ENCODE measurements around the gene RXRG.

RXRG gene

GRCh38 chr1:165444897-165445370 is at the start of gene RXRG:
Gene RXRG (minus strand): TSS chr1:165445126. CDS start chr1:165444893, 233 bp downstream.
- TF ChIP-seq EZH2 (IDR thresholded peaks at IDR 0.05; ENCODE audit: borderline replicate concordance, low read length) (no peak), CTCF (IDR thresholded peaks at IDR 0.05; ENCODE audit: low read length) (no peak)
- no peak within 1 kb of the TSS for H3K9ac ChIP-seq (ENCODE audit: low read length)
- H3K9me2 ChIP-seq (ENCODE audit: low read depth, low read length), result no peaks in the 10 kb centered on the region
- no peaks in the 10 kb centered on the region for H3K9me3 ChIP-seq (ENCODE audit: low read length)
- H3K79me2 ChIP-seq (ENCODE audit: insufficient read depth, low read length), result no peaks in the 10 kb centered on the region
- no peaks in the 10 kb centered on the region for H3K27me3 ChIP-seq (ENCODE audit: insufficient read depth, low read length)
- H2AFZ ChIP-seq (ENCODE audit: low read length), result no peak within 1 kb of the TSS
- no peaks in the 10 kb centered on the region for H4K20me1 ChIP-seq (ENCODE audit: insufficient read depth, low read length)
- no peaks in the 10 kb centered on the region for H3F3A ChIP-seq (ENCODE audit: insufficient read depth, low read length)
- no peak within 1 kb of the TSS for H3K4me3 ChIP-seq (ENCODE audit: low read depth, low read length, poor library complexity, severe bottlenecking)
- H3K4me2 ChIP-seq (ENCODE audit: low read length), result no peak within 1 kb of the TSS
- H3K27ac ChIP-seq (ENCODE audit: low read depth, low read length, poor library complexity, severe bottlenecking), result no peak within 1 kb of the TSS
- no peaks in the 10 kb centered on the region for H3K36me3 ChIP-seq (ENCODE audit: insufficient read depth, low read length)
- no peaks in the 10 kb centered on the region for H3K4me1 ChIP-seq (ENCODE audit: insufficient read depth, low read length, severe bottlenecking)

GRCh38 chr1:165492845-165493373 is 48.0 kb upstream of the RXRG start:
- no peak overlapping the region for H2AFZ ChIP-seq (ENCODE audit: low read length)
- no peaks in the 10 kb centered on the region for H3K9me3 ChIP-seq (ENCODE audit: low read length)
- no peaks in the 10 kb centered on the region for H4K20me1 ChIP-seq (ENCODE audit: insufficient read depth, low read length)
- no peak overlapping the region for H3K27ac ChIP-seq (ENCODE audit: low read depth, low read length, poor library complexity, severe bottlenecking)
- H3K36me3 ChIP-seq (ENCODE audit: insufficient read depth, low read length), result no peaks in the 10 kb centered on the region
- no peaks in the 10 kb centered on the region for H3K27me3 ChIP-seq (ENCODE audit: insufficient read depth, low read length)
- no peaks in the 10 kb centered on the region for H3K9me2 ChIP-seq (ENCODE audit: low read depth, low read length)
- no peaks in the 10 kb centered on the region for H3K79me2 ChIP-seq (ENCODE audit: insufficient read depth, low read length)
- no peak overlapping the region for H3K4me3 ChIP-seq (ENCODE audit: low read depth, low read length, poor library complexity, severe bottlenecking)
- no peak overlapping the region for H3K4me2 ChIP-seq (ENCODE audit: low read length)
- no peak overlapping the region for H3K9ac ChIP-seq (ENCODE audit: low read length)
- H3K4me1 ChIP-seq (ENCODE audit: insufficient read depth, low read length, severe bottlenecking), result no peaks in the 10 kb centered on the region
- H3F3A ChIP-seq (ENCODE audit: insufficient read depth, low read length), result no peaks in the 10 kb centered on the region
- TF ChIP-seq EZH2 (IDR thresholded peaks at IDR 0.05; ENCODE audit: borderline replicate concordance, low read length) (no peak), CTCF (IDR thresholded peaks at IDR 0.05; ENCODE audit: low read length) (no peak)

- no peaks in the 10 kb centered on the region for H3K4me1 ChIP-seq (ENCODE audit: insufficient read depth, low read length, severe bottlenecking)
- H3K9ac ChIP-seq (ENCODE audit: low read length), result no peak overlapping the region
- no peak overlapping the region for H3K4me2 ChIP-seq (ENCODE audit: low read length)
- no peaks in the 10 kb centered on the region for H3K9me3 ChIP-seq (ENCODE audit: low read length)
- no peaks in the 10 kb centered on the region for H4K20me1 ChIP-seq (ENCODE audit: insufficient read depth, low read length)
- H3K36me3 ChIP-seq (ENCODE audit: insufficient read depth, low read length), result no peaks in the 10 kb centered on the region
- H3K27ac ChIP-seq (ENCODE audit: low read depth, low read length, poor library complexity, severe bottlenecking), result no peak overlapping the region
- no peaks in the 10 kb centered on the region for H3K79me2 ChIP-seq (ENCODE audit: insufficient read depth, low read length)
- H3K9me2 ChIP-seq (ENCODE audit: low read depth, low read length), result no peaks in the 10 kb centered on the region
- H3F3A ChIP-seq (ENCODE audit: insufficient read depth, low read length), result no peaks in the 10 kb centered on the region
- no peak overlapping the region for H3K4me3 ChIP-seq (ENCODE audit: low read depth, low read length, poor library complexity, severe bottlenecking)
- H2AFZ ChIP-seq (ENCODE audit: low read length), result no peak overlapping the region
- no peaks in the 10 kb centered on the region for H3K27me3 ChIP-seq (ENCODE audit: insufficient read depth, low read length)
- TF ChIP-seq CTCF (IDR thresholded peaks at IDR 0.05; ENCODE audit: low read length) (no peak), EZH2 (IDR thresholded peaks at IDR 0.05; ENCODE audit: borderline replicate concordance, low read length) (no peak)
Measured at GRCh38 chr1:165490175-165490574, 45.2 kb upstream of the RXRG start.
